ENCODE measurements around the gene EEPD1.

- no peak for TF ChIP-seq RELA (CRISPR knock-in tag; IDR thresholded peaks at IDR 0.05; ENCODE audit: borderline replicate concordance)
- no peak for TF ChIP-seq NFE2L1 (CRISPR knock-in tag; IDR thresholded peaks at IDR 0.05)
- TF ChIP-seq, protein P1, sequence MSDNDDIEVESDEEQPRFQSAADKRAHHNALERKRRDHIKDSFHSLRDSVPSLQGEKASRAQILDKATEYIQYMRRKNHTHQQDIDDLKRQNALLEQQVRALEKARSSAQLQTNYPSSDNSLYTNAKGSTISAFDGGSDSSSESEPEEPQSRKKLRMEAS (CRISPR knock-in tag; IDR thresholded peaks at IDR 0.05) = no peak
- TF ChIP-seq, protein P2, sequence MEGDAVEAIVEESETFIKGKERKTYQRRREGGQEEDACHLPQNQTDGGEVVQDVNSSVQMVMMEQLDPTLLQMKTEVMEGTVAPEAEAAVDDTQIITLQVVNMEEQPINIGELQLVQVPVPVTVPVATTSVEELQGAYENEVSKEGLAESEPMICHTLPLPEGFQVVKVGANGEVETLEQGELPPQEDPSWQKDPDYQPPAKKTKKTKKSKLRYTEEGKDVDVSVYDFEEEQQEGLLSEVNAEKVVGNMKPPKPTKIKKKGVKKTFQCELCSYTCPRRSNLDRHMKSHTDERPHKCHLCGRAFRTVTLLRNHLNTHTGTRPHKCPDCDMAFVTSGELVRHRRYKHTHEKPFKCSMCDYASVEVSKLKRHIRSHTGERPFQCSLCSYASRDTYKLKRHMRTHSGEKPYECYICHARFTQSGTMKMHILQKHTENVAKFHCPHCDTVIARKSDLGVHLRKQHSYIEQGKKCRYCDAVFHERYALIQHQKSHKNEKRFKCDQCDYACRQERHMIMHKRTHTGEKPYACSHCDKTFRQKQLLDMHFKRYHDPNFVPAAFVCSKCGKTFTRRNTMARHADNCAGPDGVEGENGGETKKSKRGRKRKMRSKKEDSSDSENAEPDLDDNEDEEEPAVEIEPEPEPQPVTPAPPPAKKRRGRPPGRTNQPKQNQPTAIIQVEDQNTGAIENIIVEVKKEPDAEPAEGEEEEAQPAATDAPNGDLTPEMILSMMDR (IDR thresholded peaks at IDR 0.05) = no peak
- no peak for TF ChIP-seq ZNF138 (CRISPR knock-in tag; conservative IDR thresholded peaks at IDR 0.05)
- no peak for TF ChIP-seq SP1 (CRISPR knock-in tag; conservative IDR thresholded peaks at IDR 0.05)
- TF ChIP-seq TP53 (CRISPR knock-in tag; IDR thresholded peaks at IDR 0.05) = no peak
- TF ChIP-seq JUN (CRISPR knock-in tag; IDR thresholded peaks at IDR 0.05) = no peak
- no peak for TF ChIP-seq GABPB1 (CRISPR knock-in tag; IDR thresholded peaks at IDR 0.05)
- TF ChIP-seq CREM (CRISPR knock-in tag; IDR thresholded peaks at IDR 0.05) = no peak
- no peak for TF ChIP-seq KAT7 (CRISPR knock-in tag; IDR thresholded peaks at IDR 0.05; ENCODE audit: borderline replicate concordance)
- no peak for TF ChIP-seq GTF2I (CRISPR knock-in tag; conservative IDR thresholded peaks at IDR 0.05)
- TF ChIP-seq E2F4 (CRISPR knock-in tag; IDR thresholded peaks at IDR 0.05; ENCODE audit: borderline replicate concordance, low read depth) = no peak
- no peak for TF ChIP-seq NR3C1 (CRISPR knock-in tag; conservative IDR thresholded peaks at IDR 0.05; ENCODE audit: low read depth)
Measured at GRCh38 chr7:36346260-36346831, 193.3 kb downstream of the EEPD1 start.
